Endothelial cell of umbilical vein (primary cell): ENCODE data around the gene KDM3B. TPM values are rescaled to one million over a fixed set of nuclear protein-coding genes. Genes with fewer than 3 reads are reported as not detected.
A peak's percentile ranks its signal among the peaks of the same experiment; 100 is the strongest.

ENCODE experiments used
- BruUV-seq: library from RNA; stranded (reverse); fragments of 400-500 nt; replicated peaks from 2 replicates; lab custom pipeline; 2021; lab: Mats Ljungman, UMichigan
- CTCF ChIA-PET: fragments of 300-600, 350-600 bp; sonication (Branson Sonifier 250); formaldehyde crosslinking; loops from one replicate; lab custom pipeline; 2021; ENCODE audit warnings: antibody characterized with exemption, inconsistent platforms; lab: Charles Lee
- POLR2A ChIA-PET: fragments of 300-600, 350-600 bp; sonication (Branson Sonifier 250); formaldehyde crosslinking; loops from one replicate; lab custom pipeline; 2021; ENCODE audit warnings: antibody characterized with exemption, inconsistent platforms; lab: Charles Lee
- DNase-seq: peaks from one replicate; pipeline ENCODE4 v3.0.0-alpha.2; 2011; ENCODE audit warnings: low read depth, low spot score
- FAIRE-seq: peaks from 2 replicates; lab custom pipeline; 2011; peaks lifted over from hg19 to GRCh38; lab: Jason Lieb, UNC
- H2AFZ ChIP-seq: 2 replicates; pipeline ENCODE4 v1.6.0; 2012; ENCODE audit warnings: low read depth, low read length, control low read depth, inconsistent platforms
- H3K27ac ChIP-seq: 2 replicates; pipeline ENCODE4 v1.5.1; 2011; ENCODE audit warnings: low read depth, mild to moderate bottlenecking, control low read depth, low read length, moderate library complexity; ENCODE audit not compliant: insufficient read depth
- H3K27me3 ChIP-seq, 2 experiments: 2 replicates each; pipeline versions ENCODE4 v1.6.0 to v1.6.1; 2011; ENCODE audit warnings: low read length in 2 of 2, mixed read lengths in 1 of 2; ENCODE audit not compliant: control insufficient read depth in 2 of 2, insufficient read depth in 2 of 2
- H3K36me3 ChIP-seq, 2 experiments: 2 replicates in 1 of 2; 3 replicates in 1 of 2; pipeline ENCODE4 v1.5.1; 2011; ENCODE audit warnings: low read length in 2 of 2, mild to moderate bottlenecking in 1 of 2, moderate library complexity in 1 of 2; ENCODE audit not compliant: control insufficient read depth in 2 of 2, insufficient read depth in 2 of 2; ENCODE audit errors: extremely low read depth in 1 of 2
- H3K4me1 ChIP-seq: 3 replicates; pipeline ENCODE4 v1.5.1; 2011; ENCODE audit warnings: mild to moderate bottlenecking, low read length; ENCODE audit not compliant: control insufficient read depth, insufficient read depth; ENCODE audit errors: extremely low read depth
- H3K4me2 ChIP-seq: 2 replicates; pipeline ENCODE4 v1.6.1; 2011; ENCODE audit warnings: low read length, control low read depth, mixed read lengths; ENCODE audit not compliant: insufficient read depth
- H3K4me3 ChIP-seq, 3 experiments: fragments of 200-600 bp in 1 of 3; sonication (generic), shearing (Covaris generic) in 1 of 3; replicated peaks in 1 of 3; 2 replicates each; pipeline ENCODE4 v1.5.1; 2011 to 2016; ENCODE audit warnings: control low read depth in 3 of 3, low read length in 3 of 3, mild to moderate bottlenecking in 2 of 3, inconsistent platforms in 1 of 3, low read depth in 1 of 3, moderate library complexity in 1 of 3; ENCODE audit not compliant: insufficient read depth in 1 of 3
- H3K79me2 ChIP-seq: 2 replicates; pipeline ENCODE4 v1.6.0; 2012; ENCODE audit warnings: low read length, inconsistent platforms; ENCODE audit not compliant: control insufficient read depth, insufficient read depth
- H3K9ac ChIP-seq: replicated peaks from 2 replicates; pipeline ENCODE3; 2011; ENCODE audit warnings: low read length, control low read depth; ENCODE audit not compliant: insufficient read depth; ENCODE audit errors: extremely low read depth
- H3K9me1 ChIP-seq: replicated peaks from 3 replicates; pipeline ENCODE4 v1.6.0; 2011; ENCODE audit warnings: mild to moderate bottlenecking, low read length; ENCODE audit not compliant: control insufficient read depth, insufficient read depth; ENCODE audit errors: extremely low read depth
- H3K9me3 ChIP-seq: replicated peaks from 2 replicates; pipeline ENCODE4 v1.5.1; 2012; ENCODE audit warnings: low read length, inconsistent platforms; ENCODE audit not compliant: control insufficient read depth, insufficient read depth
- H4K20me1 ChIP-seq: replicated peaks from 2 replicates; pipeline ENCODE3; 2011; ENCODE audit warnings: mild to moderate bottlenecking, low read length; ENCODE audit not compliant: control insufficient read depth, insufficient read depth; ENCODE audit errors: extremely low read depth
- EZH2 ChIP-seq: IDR thresholded peaks from 2 replicates; pipeline ENCODE4 v1.6.1; 2012; ENCODE audit warnings: borderline replicate concordance, low read depth, mild to moderate bottlenecking, moderate library complexity, low read length, inconsistent platforms; ENCODE audit not compliant: severe bottlenecking
- FOS ChIP-seq: IDR thresholded peaks from 2 replicates; pipeline ENCODE4 v1.6.1; 2011; ENCODE audit warnings: mild to moderate bottlenecking, low read length, moderate library complexity, borderline replicate concordance; ENCODE audit not compliant: insufficient read depth
- GATA2 ChIP-seq: IDR thresholded peaks from 2 replicates; pipeline ENCODE4 v1.7.0; 2011; ENCODE audit warnings: low read depth, mild to moderate bottlenecking, moderate library complexity, mixed read lengths, low read length; ENCODE audit not compliant: insufficient read length, insufficient read depth
- JUN ChIP-seq: IDR thresholded peaks from 2 replicates; pipeline ENCODE4 v1.6.1; 2011; ENCODE audit warnings: borderline replicate concordance, low read depth; ENCODE audit not compliant: insufficient read length, insufficient read depth
- MYC ChIP-seq: IDR thresholded peaks from one replicate; pipeline ENCODE4 v1.6.1; 2011; ENCODE audit warnings: mild to moderate bottlenecking, low read depth, low read length
- POLR2A ChIP-seq: IDR thresholded peaks from 2 replicates; pipeline ENCODE4 v1.6.1; 2012; ENCODE audit warnings: low read depth, mild to moderate bottlenecking, control low read depth, low read length
- POLR2AphosphoS5 ChIP-seq: IDR thresholded peaks from 2 replicates; pipeline ENCODE4 v1.6.1; 2012; ENCODE audit warnings: low read depth, mild to moderate bottlenecking, control low read depth, low read length, moderate library complexity; ENCODE audit not compliant: insufficient read depth
- dilution Hi-C: fragments of 300-500 bp; cut with MboI; formaldehyde crosslinking; loops from one replicate; pipeline ENCODE4 v1.15.0; 2019; ENCODE audit warnings: low sequenced_read_pairs; ENCODE audit not compliant: extremely low pct_ligation_motif_present
- intact Hi-C: fragments of 100-400 bp; cut with micrococcal nuclease; formaldehyde crosslinking; loops from one replicate; pipeline ENCODE4 v1.10.0; 2022
- polyA plus RNA-seq, 4 experiments: library from polyadenylated mRNA; depleted of rRNA in 3 of 4; stranded (reverse) in 3 of 4; unstranded in 1 of 4; fragments of >200 nt; gene quantifications; 2 replicates each; pipeline versions ENCODE4 v1.2.1 to v1.2.3, GENCODE V29; 2011 to 2012; ENCODE audit warnings: missing spikeins in 1 of 4
- total RNA-seq: library from RNA; stranded (reverse); gene quantifications from 2 replicates; pipeline ENCODE4 v1.2.3, GENCODE V29; 2021
- TF ChIP-seq, protein P1 (sequence below), 2 donors: IDR thresholded peaks; 1 replicate in 1 of 2; 2 replicates in 1 of 2; pipeline ENCODE4 v1.5.1; 2011; ENCODE audit warnings: low read length in 2 of 2, mild to moderate bottlenecking in 2 of 2, moderate library complexity in 2 of 2, control low read depth in 1 of 2, inconsistent platforms in 1 of 2, low read depth in 1 of 2; ENCODE audit not compliant: insufficient read depth in 1 of 2; ENCODE audit errors: extremely low read depth in 1 of 2
- TF ChIP-seq, protein P2 (sequence below): IDR thresholded peaks from 2 replicates; pipeline ENCODE4 v1.6.1; 2011; ENCODE audit not compliant: insufficient read depth, insufficient read length

The KDM3B gene
- total and polyA plus RNA-seq, 2 donors (not counting 3 experiments of a cell fraction or from before 2014, with no cell fraction given): 19.0 to 55.7 TPM

DNA sequence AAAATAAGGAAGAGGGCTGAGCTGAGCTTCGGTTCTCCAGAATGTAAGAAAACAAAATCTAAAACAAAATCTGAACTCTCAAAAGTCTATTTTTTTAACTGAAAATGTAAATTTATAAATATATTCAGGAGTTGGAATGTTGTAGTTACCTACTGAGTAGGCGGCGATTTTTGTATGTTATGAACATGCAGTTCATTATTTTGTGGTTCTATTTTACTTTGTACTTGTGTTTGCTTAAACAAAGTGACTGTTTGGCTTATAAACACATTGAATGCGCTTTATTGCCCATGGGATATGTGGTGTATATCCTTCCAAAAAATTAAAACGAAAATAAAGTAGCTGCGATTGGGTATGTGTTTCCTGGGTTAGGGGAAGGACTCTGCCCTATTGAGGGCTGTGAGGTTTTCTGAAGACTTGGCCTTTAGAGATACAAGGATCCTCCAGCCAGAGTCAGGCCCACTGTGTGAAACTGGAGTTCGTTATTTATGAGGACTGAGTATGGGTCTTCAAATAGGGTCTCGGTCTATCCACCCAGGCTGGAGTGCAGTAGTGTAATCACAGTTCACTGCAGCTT lies 116.6 kb downstream of the KDM3B start:
- Histone ChIP-seq H3K4me1 (peaks cover 10% of the 10 kb centered on the region), H3K9ac (no peak overlapping the region), H3K4me3 (no peak overlapping the region), H3K27ac (no peak overlapping the region), H4K20me1 (no peaks in the 10 kb centered on the region), H3K4me2 (no peak overlapping the region), H2AFZ (no peak overlapping the region), H3K9me3 (no peaks in the 10 kb centered on the region), H3K27me3 (no peaks in the 10 kb centered on the region), H3K36me3 (peaks cover 0 to 3% of the 10 kb centered on the region in 2 experiments), H3K79me2 (peaks cover 5% of the 10 kb centered on the region), H3K9me1 (no peaks in the 10 kb centered on the region)
- BruUV-seq: no TSS peak
- TF ChIP-seq EZH2: no peak
- TF ChIP-seq, protein P1, sequence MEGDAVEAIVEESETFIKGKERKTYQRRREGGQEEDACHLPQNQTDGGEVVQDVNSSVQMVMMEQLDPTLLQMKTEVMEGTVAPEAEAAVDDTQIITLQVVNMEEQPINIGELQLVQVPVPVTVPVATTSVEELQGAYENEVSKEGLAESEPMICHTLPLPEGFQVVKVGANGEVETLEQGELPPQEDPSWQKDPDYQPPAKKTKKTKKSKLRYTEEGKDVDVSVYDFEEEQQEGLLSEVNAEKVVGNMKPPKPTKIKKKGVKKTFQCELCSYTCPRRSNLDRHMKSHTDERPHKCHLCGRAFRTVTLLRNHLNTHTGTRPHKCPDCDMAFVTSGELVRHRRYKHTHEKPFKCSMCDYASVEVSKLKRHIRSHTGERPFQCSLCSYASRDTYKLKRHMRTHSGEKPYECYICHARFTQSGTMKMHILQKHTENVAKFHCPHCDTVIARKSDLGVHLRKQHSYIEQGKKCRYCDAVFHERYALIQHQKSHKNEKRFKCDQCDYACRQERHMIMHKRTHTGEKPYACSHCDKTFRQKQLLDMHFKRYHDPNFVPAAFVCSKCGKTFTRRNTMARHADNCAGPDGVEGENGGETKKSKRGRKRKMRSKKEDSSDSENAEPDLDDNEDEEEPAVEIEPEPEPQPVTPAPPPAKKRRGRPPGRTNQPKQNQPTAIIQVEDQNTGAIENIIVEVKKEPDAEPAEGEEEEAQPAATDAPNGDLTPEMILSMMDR (IDR thresholded peaks at IDR 0.05; ENCODE audit: extremely low read depth in 1 of 2, insufficient read depth in 1 of 2, low read depth in 1 of 2, low read length in 2 of 2): no peak
- no peak for TF ChIP-seq MYC
- TF ChIP-seq POLR2A: no peak
- no peak for TF ChIP-seq GATA2
- TF ChIP-seq POLR2AphosphoS5: no peak
- TF ChIP-seq FOS: no peak
- TF ChIP-seq, protein P2, sequence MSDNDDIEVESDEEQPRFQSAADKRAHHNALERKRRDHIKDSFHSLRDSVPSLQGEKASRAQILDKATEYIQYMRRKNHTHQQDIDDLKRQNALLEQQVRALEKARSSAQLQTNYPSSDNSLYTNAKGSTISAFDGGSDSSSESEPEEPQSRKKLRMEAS: no peak
- no peak for TF ChIP-seq JUN
- ChIA-PET CTCF (interaction anchor here (0.9 to 1.5 kb wide), 2 partner anchors 27 to 35 kb away, joined by 4 read pairs; no protein-coding TSS in a partner anchor), POLR2A (interaction anchor here (0.7 kb wide), 1 partner anchor 21 kb away, joined by 3 read pairs; no protein-coding TSS in a partner anchor)
- peak; percentile 3 for DNase-seq
- intact Hi-C loops (no loop called here), dilution Hi-C loops (no loop called here)
- no peak for FAIRE-seq
